ENCODE data around the gene RNF8.
A peak's percentile ranks its signal among the peaks of the same experiment; 100 is the strongest.
"Not testable (repeated sequence)": the region's sequence is repeated elsewhere in the genome, so short reads cannot be mapped to it uniquely, and the experiment has no call there.

Gene RNF8

GRCh38 chr6:37321101-37321500 is 32.7 kb upstream of the RNF8 start:
- peak in 2 of 3 donors; percentile 48 to 66 for DNase-seq
- ChIA-PET CTCF (interaction anchor here (0.9 to 1.6 kb wide), 4 partner anchors 9 to 17 kb away, joined by 3 to 4 read pairs (median 4); no protein-coding TSS in a partner anchor), POLR2A (no interaction called here)
- Histone ChIP-seq H3K9me3 (ENCODE audit: control extremely low read depth in 1 of 5, control insufficient read depth in 4 of 5, insufficient read depth in 2 of 5, low read depth in 1 of 5, low read length in 4 of 5) (no peaks in the 10 kb centered on the region), H3K27ac (ENCODE audit: insufficient read depth in 1 of 2, low read depth in 1 of 2, low read length in 2 of 2, poor library complexity in 1 of 2, severe bottlenecking in 2 of 2) (peak overlapping the region; percentile 30 to 63), H3K36me3 (ENCODE audit: control insufficient read depth in 4 of 4, insufficient read depth in 4 of 4, low read length in 3 of 4) (peaks cover 6 to 61% (median 20%) of the 10 kb centered on the region in 4 experiments), H3K4me1 (ENCODE audit: control extremely low read depth in 1 of 4, control insufficient read depth in 4 of 4, insufficient read depth in 4 of 4, low read length in 3 of 4) (peaks cover 5 to 35% (median 29%) of the 10 kb centered on the region in 4 experiments), H3K27me3 (replicated peaks in 2 of 5; ENCODE audit: control insufficient read depth in 4 of 5, insufficient read depth in 5 of 5, low read length in 4 of 5) (no peaks in the 10 kb centered on the region), H3K4me3 (ENCODE audit: control insufficient read depth in 1 of 7, extremely low read depth in 1 of 7, insufficient read depth in 4 of 7, low read depth in 2 of 7, low read length in 6 of 7) (no peak overlapping the region)

GRCh38 chr6:37321516-37322415 is 32.0 kb upstream of the RNF8 start:
- WGBS (ENCODE audit: insufficient coverage) = 94% methylated on average over 5 of the region's 8 CpGs
- peak overlapping the region; percentile 30 to 63 for H3K27ac ChIP-seq (ENCODE audit: insufficient read depth in 1 of 2, low read depth in 1 of 2, low read length in 2 of 2, poor library complexity in 1 of 2, severe bottlenecking in 2 of 2)
- H3K4me1 ChIP-seq (ENCODE audit: control extremely low read depth in 1 of 4, control insufficient read depth in 4 of 4, insufficient read depth in 4 of 4, low read length in 3 of 4) = peaks cover 5 to 35% (median 29%) of the 10 kb centered on the region in 4 experiments
- DNase-seq = no peak
- peaks cover 6 to 54% (median 15%) of the 10 kb centered on the region in 4 experiments for H3K36me3 ChIP-seq (ENCODE audit: control insufficient read depth in 4 of 4, insufficient read depth in 4 of 4, low read length in 3 of 4)
- ChIA-PET CTCF (interaction anchor here (0.6 to 1.6 kb wide), 4 partner anchors 9 to 98 kb away, joined by 3 to 4 read pairs (median 4); no protein-coding TSS in a partner anchor), POLR2A (no interaction called here)
- H3K9me3 ChIP-seq (ENCODE audit: control extremely low read depth in 1 of 5, control insufficient read depth in 4 of 5, insufficient read depth in 2 of 5, low read depth in 1 of 5, low read length in 4 of 5) = no peaks in the 10 kb centered on the region
- no peaks in the 10 kb centered on the region for H3K27me3 ChIP-seq (replicated peaks in 2 of 5; ENCODE audit: control insufficient read depth in 4 of 5, insufficient read depth in 5 of 5, low read length in 4 of 5)
- H3K4me3 ChIP-seq (ENCODE audit: control insufficient read depth in 1 of 7, extremely low read depth in 1 of 7, insufficient read depth in 4 of 7, low read depth in 2 of 7, low read length in 6 of 7) = no peak overlapping the region

GRCh38 chr6:37323580-37323979 is 30.2 kb upstream of the RNF8 start:
- Histone ChIP-seq H3K36me3 (ENCODE audit: control insufficient read depth in 4 of 4, insufficient read depth in 4 of 4, low read length in 3 of 4) (peaks cover 0 to 36% (median 5%) of the 10 kb centered on the region in 4 experiments), H3K27me3 (replicated peaks in 2 of 5; ENCODE audit: control insufficient read depth in 4 of 5, insufficient read depth in 5 of 5, low read length in 4 of 5) (no peaks in the 10 kb centered on the region), H3K9me3 (ENCODE audit: control extremely low read depth in 1 of 5, control insufficient read depth in 4 of 5, insufficient read depth in 2 of 5, low read depth in 1 of 5, low read length in 4 of 5) (no peaks in the 10 kb centered on the region), H3K4me1 (ENCODE audit: control extremely low read depth in 1 of 4, control insufficient read depth in 4 of 4, insufficient read depth in 4 of 4, low read length in 3 of 4) (peaks cover 5 to 35% (median 29%) of the 10 kb centered on the region in 4 experiments), H3K27ac (ENCODE audit: insufficient read depth in 1 of 2, low read depth in 1 of 2, low read length in 2 of 2, poor library complexity in 1 of 2, severe bottlenecking in 2 of 2) (no peak overlapping the region), H3K4me3 (ENCODE audit: control insufficient read depth in 1 of 7, extremely low read depth in 1 of 7, insufficient read depth in 4 of 7, low read depth in 2 of 7, low read length in 6 of 7) (no peak overlapping the region)
- CTCF ChIA-PET = interaction anchor here (0.9 to 3.7 kb wide), 4 partner anchors 9 to 21 kb away, joined by 3 to 23 read pairs (median 4); no protein-coding TSS in a partner anchor
- WGBS (ENCODE audit: insufficient coverage) = 86% methylated on average over 1 of the region's 3 CpGs
- POLR2A ChIA-PET = no interaction called here
- DNase-seq = peak in 1 of 3 donors; percentile 11

GRCh38 chr6:37324131-37325033 is 29.4 kb upstream of the RNF8 start:
- DNase-seq = peak in 2 of 3 donors; percentile 26 to 28
- H3K27ac ChIP-seq (ENCODE audit: insufficient read depth in 1 of 2, low read depth in 1 of 2, low read length in 2 of 2, poor library complexity in 1 of 2, severe bottlenecking in 2 of 2) = no peak overlapping the region
- peaks cover 5 to 32% (median 25%) of the 10 kb centered on the region in 4 experiments for H3K4me1 ChIP-seq (ENCODE audit: control extremely low read depth in 1 of 4, control insufficient read depth in 4 of 4, insufficient read depth in 4 of 4, low read length in 3 of 4)
- no peak overlapping the region for H3K4me3 ChIP-seq (ENCODE audit: control insufficient read depth in 1 of 7, extremely low read depth in 1 of 7, insufficient read depth in 4 of 7, low read depth in 2 of 7, low read length in 6 of 7)
- no peaks in the 10 kb centered on the region for H3K9me3 ChIP-seq (ENCODE audit: control extremely low read depth in 1 of 5, control insufficient read depth in 4 of 5, insufficient read depth in 2 of 5, low read depth in 1 of 5, low read length in 4 of 5)
- no peaks in the 10 kb centered on the region for H3K27me3 ChIP-seq (replicated peaks in 2 of 5; ENCODE audit: control insufficient read depth in 4 of 5, insufficient read depth in 5 of 5, low read length in 4 of 5)
- POLR2A ChIA-PET = interaction anchor here (0.6 kb wide), 1 partner anchor 58 kb away, joined by 3 read pairs; no protein-coding TSS in a partner anchor
- WGBS (ENCODE audit: insufficient coverage) = 61% methylated on average over 3 of the region's 4 CpGs
- H3K36me3 ChIP-seq (ENCODE audit: control insufficient read depth in 4 of 4, insufficient read depth in 4 of 4, low read length in 3 of 4) = peaks cover 0 to 31% (median 4%) of the 10 kb centered on the region in 4 experiments
- CTCF ChIA-PET = interaction anchor here (0.7 to 3.7 kb wide), 8 partner anchors 10 to 102 kb away, joined by 3 to 23 read pairs (median 4); no protein-coding TSS in a partner anchor

- not testable (repeated sequence) for DNase-seq; H3K27ac ChIP-seq (ENCODE audit: insufficient read depth in 1 of 2, low read depth in 1 of 2, low read length in 2 of 2, poor library complexity in 1 of 2, severe bottlenecking in 2 of 2); H3K4me1 ChIP-seq (ENCODE audit: control extremely low read depth in 1 of 4, control insufficient read depth in 4 of 4, insufficient read depth in 4 of 4, low read length in 3 of 4); H3K27me3 ChIP-seq (replicated peaks in 2 of 5; ENCODE audit: control insufficient read depth in 4 of 5, insufficient read depth in 5 of 5, low read length in 4 of 5); H3K4me3 ChIP-seq (ENCODE audit: control insufficient read depth in 1 of 7, extremely low read depth in 1 of 7, insufficient read depth in 4 of 7, low read depth in 2 of 7, low read length in 6 of 7); H3K9me3 ChIP-seq (ENCODE audit: control extremely low read depth in 1 of 5, control insufficient read depth in 4 of 5, insufficient read depth in 2 of 5, low read depth in 1 of 5, low read length in 4 of 5)
- POLR2A ChIA-PET = interaction anchor here (0.7 kb wide), 1 partner anchor 453 kb away, joined by 4 read pairs; no protein-coding TSS in a partner anchor
- 94% methylated on average over 8 of the region's 10 CpGs for WGBS (ENCODE audit: insufficient coverage)
- peaks cover 2 to 25% (median 21%) of the 10 kb centered on the region in 4 experiments for H3K36me3 ChIP-seq (ENCODE audit: control insufficient read depth in 4 of 4, insufficient read depth in 4 of 4, low read length in 3 of 4)
- CTCF ChIA-PET = interaction anchor here (0.7 to 1.6 kb wide), 3 partner anchors 9 to 211 kb away, joined by 3 read pairs; no protein-coding TSS in a partner anchor
Measured at GRCh38 chr6:37330345-37330744, 23.4 kb upstream of the RNF8 start.

GRCh38 chr6:37331047-37331446 is 22.7 kb upstream of the RNF8 start:
- no peak for DNase-seq
- ChIA-PET POLR2A (no interaction called here), CTCF (interaction anchor here (1.0 to 1.6 kb wide), 3 partner anchors 10 to 51 kb away, joined by 3 read pairs; no protein-coding TSS in a partner anchor)
- no peak overlapping the region for H3K27ac ChIP-seq (ENCODE audit: insufficient read depth in 1 of 2, low read depth in 1 of 2, low read length in 2 of 2, poor library complexity in 1 of 2, severe bottlenecking in 2 of 2)
- H3K4me1 ChIP-seq (ENCODE audit: control extremely low read depth in 1 of 4, control insufficient read depth in 4 of 4, insufficient read depth in 4 of 4, low read length in 3 of 4) = no peaks in the 10 kb centered on the region
- H3K36me3 ChIP-seq (ENCODE audit: control insufficient read depth in 4 of 4, insufficient read depth in 4 of 4, low read length in 3 of 4) = peaks cover 2 to 25% (median 21%) of the 10 kb centered on the region in 4 experiments
- no peaks in the 10 kb centered on the region for H3K9me3 ChIP-seq (ENCODE audit: control extremely low read depth in 1 of 5, control insufficient read depth in 4 of 5, insufficient read depth in 2 of 5, low read depth in 1 of 5, low read length in 4 of 5)
- H3K27me3 ChIP-seq (replicated peaks in 2 of 5; ENCODE audit: control insufficient read depth in 4 of 5, insufficient read depth in 5 of 5, low read length in 4 of 5) = no peaks in the 10 kb centered on the region
- no peak overlapping the region for H3K4me3 ChIP-seq (ENCODE audit: control insufficient read depth in 1 of 7, extremely low read depth in 1 of 7, insufficient read depth in 4 of 7, low read depth in 2 of 7, low read length in 6 of 7)
- WGBS (ENCODE audit: insufficient coverage) = 98% methylated on average over 10 of the region's 13 CpGs
